Measurements from ENCODE around the gene EML6.

DNA sequence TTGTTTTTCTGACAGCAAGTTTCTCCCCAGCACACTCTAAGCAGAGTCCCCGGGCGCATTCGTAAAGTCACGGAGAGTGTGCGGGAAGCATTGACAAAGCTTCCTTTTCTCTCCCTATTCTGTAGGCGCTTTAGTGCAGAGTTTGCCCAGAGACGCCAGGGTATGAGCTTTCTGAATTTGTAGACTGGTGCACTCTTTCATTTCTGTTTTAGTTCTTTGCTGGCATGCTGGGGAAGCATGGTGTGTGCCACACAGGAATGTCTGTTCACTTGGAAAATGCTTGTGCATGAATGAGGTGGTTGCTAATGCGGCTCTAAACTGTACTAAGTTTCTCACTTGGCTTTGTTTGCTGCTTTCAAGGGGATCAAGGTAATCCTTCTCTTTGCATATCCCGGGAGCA is 224.2 kb downstream of the EML6 start:
- TF ChIP-seq, protein P1, sequence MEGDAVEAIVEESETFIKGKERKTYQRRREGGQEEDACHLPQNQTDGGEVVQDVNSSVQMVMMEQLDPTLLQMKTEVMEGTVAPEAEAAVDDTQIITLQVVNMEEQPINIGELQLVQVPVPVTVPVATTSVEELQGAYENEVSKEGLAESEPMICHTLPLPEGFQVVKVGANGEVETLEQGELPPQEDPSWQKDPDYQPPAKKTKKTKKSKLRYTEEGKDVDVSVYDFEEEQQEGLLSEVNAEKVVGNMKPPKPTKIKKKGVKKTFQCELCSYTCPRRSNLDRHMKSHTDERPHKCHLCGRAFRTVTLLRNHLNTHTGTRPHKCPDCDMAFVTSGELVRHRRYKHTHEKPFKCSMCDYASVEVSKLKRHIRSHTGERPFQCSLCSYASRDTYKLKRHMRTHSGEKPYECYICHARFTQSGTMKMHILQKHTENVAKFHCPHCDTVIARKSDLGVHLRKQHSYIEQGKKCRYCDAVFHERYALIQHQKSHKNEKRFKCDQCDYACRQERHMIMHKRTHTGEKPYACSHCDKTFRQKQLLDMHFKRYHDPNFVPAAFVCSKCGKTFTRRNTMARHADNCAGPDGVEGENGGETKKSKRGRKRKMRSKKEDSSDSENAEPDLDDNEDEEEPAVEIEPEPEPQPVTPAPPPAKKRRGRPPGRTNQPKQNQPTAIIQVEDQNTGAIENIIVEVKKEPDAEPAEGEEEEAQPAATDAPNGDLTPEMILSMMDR (IDR thresholded peaks at IDR 0.05): no peak
- TF ChIP-seq RAD21 (IDR thresholded peaks at IDR 0.05; ENCODE audit: low read length) (no peak), RFX5 (IDR thresholded peaks at IDR 0.05; ENCODE audit: low read length) (no peak), MXI1 (IDR thresholded peaks at IDR 0.05; ENCODE audit: low read depth, low read length) (no peak), NFIC (IDR thresholded peaks at IDR 0.05; ENCODE audit: borderline replicate concordance) (no peak)
- TF ChIP-seq, protein P2, sequence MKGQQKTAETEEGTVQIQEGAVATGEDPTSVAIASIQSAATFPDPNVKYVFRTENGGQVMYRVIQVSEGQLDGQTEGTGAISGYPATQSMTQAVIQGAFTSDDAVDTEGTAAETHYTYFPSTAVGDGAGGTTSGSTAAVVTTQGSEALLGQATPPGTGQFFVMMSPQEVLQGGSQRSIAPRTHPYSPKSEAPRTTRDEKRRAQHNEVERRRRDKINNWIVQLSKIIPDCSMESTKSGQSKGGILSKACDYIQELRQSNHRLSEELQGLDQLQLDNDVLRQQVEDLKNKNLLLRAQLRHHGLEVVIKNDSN (IDR thresholded peaks at IDR 0.05; ENCODE audit: borderline replicate concordance, low read depth): no peak
- TF ChIP-seq, protein P3, sequence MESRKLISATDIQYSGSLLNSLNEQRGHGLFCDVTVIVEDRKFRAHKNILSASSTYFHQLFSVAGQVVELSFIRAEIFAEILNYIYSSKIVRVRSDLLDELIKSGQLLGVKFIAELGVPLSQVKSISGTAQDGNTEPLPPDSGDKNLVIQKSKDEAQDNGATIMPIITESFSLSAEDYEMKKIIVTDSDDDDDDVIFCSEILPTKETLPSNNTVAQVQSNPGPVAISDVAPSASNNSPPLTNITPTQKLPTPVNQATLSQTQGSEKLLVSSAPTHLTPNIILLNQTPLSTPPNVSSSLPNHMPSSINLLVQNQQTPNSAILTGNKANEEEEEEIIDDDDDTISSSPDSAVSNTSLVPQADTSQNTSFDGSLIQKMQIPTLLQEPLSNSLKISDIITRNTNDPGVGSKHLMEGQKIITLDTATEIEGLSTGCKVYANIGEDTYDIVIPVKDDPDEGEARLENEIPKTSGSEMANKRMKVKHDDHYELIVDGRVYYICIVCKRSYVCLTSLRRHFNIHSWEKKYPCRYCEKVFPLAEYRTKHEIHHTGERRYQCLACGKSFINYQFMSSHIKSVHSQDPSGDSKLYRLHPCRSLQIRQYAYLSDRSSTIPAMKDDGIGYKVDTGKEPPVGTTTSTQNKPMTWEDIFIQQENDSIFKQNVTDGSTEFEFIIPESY (IDR thresholded peaks at IDR 0.05; ENCODE audit: borderline replicate concordance, low read depth): no peak

Data from SK-N-SH (cell line).